Adipose tissue (tissue), 3 donors: ENCODE measurements around the gene RPS16. TPM values are rescaled to one million over a fixed set of nuclear protein-coding genes. Genes with fewer than 3 reads are reported as not detected.

Source experiments
- H3K27ac ChIP-seq: one replicate; pipeline ENCODE4 v1.5.1; 2013; ENCODE audit warnings: low read depth, low read length
- WGBS, 3 donors: extraction: QIAGEN DNeasy Blood & Tissue Kit; methylation state at CpG; one replicate each; pipeline ENCODE4 v1.1.7; 2013; 5-methylcytosine and 5-hydroxymethylcytosine counted together
- polyA plus RNA-seq, 3 donors: library from polyadenylated mRNA; stranded (reverse); fragments of 200-250 nt; gene quantifications; one replicate each; pipeline ENCODE4 v1.2.3, GENCODE V29; 2013
- donor health status: healthy with polysubstance abuse.
- donor health status: Bipolar disorder and iron deficiency.
- donor health status: healthy.

Gene RPS16
- polyA plus RNA-seq, 3 donors, result 2,185 to 4,039 (median 3,887) TPM

GRCh38 chr19:39428283-39429112, 7.3 kb downstream of the RPS16 start:
- no peak overlapping the region for H3K27ac ChIP-seq
- 25 to 32% (median 29%) methylated on average over 23 of the region's 23 CpGs for WGBS, 3 donors

- 88 to 93% (median 90%) methylated on average over 11 of the region's 11 CpGs for WGBS, 3 donors
- no peak overlapping the region for H3K27ac ChIP-seq
Observed at GRCh38 chr19:39427707-39428106, 8.0 kb downstream of the RPS16 start.

DNA sequence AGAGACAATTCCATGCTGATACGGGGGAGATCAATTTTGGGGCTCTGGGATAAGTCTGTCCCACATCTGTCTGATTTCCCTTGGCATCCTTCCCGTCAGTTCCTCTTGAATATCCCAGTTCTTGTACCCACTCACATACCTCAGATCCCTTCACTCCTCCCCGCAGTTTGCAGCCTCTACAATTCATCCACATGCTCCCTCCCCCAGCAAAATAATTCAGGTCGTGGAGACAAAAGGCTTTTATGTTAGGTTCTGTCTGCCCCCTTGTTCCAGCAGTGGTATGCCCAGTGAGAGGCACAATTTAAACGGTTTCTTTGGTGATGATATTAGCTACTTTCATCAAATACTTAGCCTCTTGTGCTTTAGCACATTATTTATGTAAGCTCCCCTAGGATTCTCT, 9.6 kb downstream of the RPS16 start:
- WGBS, 3 donors, result 53 to 74% (median 70%) methylated on average over 5 of the region's 5 CpGs
- H3K27ac ChIP-seq, result no peak overlapping the region

DNA sequence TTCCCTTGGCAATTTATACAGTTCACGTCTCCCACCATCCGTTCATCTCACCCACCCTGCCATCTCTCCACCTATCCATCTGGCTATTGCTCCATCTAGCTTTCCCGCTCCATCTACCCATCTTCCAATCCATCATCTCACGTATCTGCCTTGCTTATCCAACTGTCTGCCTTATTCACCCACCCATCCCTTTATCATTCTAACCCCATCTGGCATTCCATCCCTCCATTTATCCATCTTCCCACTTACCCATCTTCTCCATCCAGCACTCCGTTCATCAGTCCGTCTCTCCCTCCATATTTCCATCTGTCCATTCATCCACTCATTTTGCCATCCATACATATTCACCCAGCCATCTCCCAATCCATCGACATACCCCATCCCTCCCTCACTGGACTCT, 10.0 kb downstream of the RPS16 start:
- H3K27ac ChIP-seq, result no peak overlapping the region
- 84 to 92% (median 90%) methylated on average over 7 of the region's 7 CpGs for WGBS, 3 donors

- 82 to 88% (median 85%) methylated on average over 15 to 16 of the region's 16 CpGs for WGBS, 3 donors
- no peak overlapping the region for H3K27ac ChIP-seq
Observed at GRCh38 chr19:39424934-39425333, 10.8 kb downstream of the RPS16 start.

DNA sequence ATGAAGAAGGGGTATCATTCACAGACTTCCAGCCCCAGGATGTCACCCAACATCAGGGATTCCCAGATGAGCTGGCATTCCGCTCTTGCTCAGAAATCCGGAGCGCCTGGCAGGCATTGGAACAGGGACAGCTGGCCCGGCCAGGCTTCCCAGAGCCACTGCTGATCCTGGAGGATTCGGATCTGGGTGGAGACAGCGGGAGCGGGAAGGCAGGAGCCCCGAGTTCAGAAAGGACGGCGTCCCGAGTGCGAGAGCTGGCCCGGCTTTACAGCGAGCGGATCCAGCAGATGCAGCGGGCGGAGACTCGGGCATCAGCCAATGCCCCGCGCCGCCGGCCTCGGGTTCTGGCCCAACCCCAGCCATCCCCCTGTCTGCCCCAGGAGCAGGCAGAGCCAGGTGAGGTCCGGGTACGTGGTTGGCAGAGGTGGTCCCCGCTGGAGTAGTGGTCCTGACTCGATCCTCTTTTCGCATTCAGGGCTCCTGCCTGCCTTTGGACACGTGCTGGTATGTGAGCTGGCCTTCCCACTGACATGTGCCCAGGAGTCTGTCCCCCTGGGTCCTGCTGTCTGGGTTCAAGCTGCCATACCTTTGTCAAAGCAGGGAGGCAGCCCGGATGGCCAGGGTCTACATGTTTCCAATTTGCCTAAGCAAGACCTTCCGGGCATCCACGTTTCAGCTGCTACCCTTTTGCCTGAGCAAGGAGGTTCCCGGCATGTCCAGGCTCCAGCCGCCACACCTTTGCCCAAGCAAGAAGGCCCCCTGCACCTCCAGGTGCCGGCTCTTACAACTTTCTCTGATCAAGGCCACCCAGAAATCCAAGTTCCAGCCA, 12.3 kb downstream of the RPS16 start:
- WGBS, 3 donors, result 84 to 93% (median 92%) methylated on average over 35 of the region's 35 CpGs

DNA sequence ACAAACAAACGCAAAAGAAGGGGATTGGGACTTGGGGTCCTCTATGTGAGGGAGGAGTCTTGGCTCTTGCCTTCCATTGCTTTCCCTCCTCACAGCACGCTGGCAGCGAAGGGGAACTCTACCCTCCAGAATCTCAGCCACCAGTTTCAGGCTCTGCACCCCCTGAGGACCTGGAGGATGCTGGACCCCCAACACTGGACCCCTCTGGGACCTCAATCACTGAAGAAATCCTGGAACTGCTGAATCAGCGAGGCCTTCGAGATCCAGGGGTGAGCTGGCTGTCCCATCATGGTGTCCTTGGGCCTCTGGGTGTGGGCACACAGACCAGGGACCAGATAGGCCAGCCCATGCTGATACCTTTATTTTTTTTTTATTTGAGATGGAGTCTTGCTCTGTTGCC, 13.7 kb downstream of the RPS16 start:
- 94 to 97% (median 95%) methylated on average over 5 of the region's 5 CpGs for WGBS, 3 donors

More for the DNA sequence above, 12.3 kb downstream of the RPS16 start:
- no peak overlapping the region for H3K27ac ChIP-seq

DNA sequence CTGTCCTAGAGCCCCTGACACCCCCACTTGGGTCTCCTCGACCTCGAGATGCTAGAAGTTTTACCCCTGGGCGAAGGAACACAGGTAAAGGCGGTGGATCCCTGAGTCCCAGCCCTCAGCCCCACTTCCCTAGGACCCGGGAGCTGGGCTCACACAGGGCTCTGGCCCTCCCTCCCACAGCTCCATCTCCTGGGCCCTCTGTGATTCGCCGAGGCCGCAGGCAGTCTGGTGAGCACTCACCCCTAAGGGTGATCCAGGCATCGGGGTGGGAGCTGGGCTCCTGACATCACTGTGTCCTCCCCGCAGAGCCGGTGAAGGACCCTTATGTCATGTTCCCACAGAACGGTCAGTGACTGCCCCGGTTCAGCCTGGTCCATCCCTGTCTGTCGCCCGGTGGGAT, 15.0 kb downstream of the RPS16 start:
- 92 to 95% (median 93%) methylated on average over 15 of the region's 15 CpGs for WGBS, 3 donors
- no peak overlapping the region for H3K27ac ChIP-seq

More for the DNA sequence above, 13.7 kb downstream of the RPS16 start:
- H3K27ac ChIP-seq, result no peak overlapping the region

DNA sequence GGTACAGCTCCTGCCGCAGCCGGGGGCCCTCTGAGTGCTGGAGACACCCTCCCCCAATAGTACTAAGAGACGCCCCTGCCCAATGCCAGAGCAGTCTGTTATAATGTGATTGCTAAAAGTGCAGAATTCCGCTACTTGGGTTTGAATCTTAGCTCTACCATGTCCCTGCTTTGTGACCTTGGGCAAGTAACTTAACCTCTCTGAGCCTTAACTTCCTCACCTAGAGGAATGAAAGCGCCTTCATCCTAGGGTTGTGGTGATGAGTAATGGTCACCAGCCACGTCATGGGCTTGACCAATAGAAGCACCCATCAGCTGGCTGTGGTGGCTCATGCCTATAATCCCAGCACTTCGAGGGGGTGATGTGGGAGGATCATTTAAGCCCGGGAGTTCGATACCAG, 16.7 kb downstream of the RPS16 start:
- 76 to 90% (median 90%) methylated on average over 9 of the region's 9 CpGs for WGBS, 3 donors
- H3K27ac ChIP-seq, result no peak overlapping the region

DNA sequence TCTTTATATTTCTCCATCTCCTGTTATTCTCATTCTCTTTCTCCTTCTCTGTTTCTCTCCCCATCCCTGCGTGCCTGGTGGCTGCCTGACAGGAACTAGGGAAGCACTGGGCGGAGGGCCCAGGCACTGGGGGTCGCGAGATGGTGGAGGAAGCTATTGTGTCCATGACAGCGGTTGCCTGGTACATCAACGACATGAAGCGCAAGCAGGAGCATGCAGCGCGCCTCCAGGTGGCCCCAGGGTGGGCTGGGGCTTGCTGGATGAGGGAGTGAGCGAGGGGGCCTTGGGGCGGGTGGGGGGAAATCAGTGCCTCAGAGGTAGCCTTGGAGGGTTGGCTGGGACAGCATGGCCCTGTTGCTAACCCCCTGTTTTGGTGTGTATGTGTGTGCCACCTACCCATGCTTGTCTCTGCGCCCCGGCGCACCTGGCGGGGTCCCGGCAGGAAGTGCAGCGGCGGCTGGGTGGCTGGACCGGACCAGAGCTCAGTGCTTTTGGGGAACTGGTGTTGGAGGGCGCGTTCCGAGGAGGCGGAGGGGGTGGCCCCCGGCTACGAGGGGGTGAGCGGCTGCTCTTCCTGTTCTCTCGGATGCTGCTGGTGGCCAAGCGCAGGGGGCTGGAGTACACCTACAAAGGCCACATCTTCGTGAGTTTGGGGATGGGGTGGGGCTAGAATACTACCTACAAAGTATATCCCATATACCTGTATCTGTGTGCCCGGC, 18.1 kb downstream of the RPS16 start:
- no peak overlapping the region for H3K27ac ChIP-seq
- WGBS, 3 donors, result 78 to 89% (median 86%) methylated on average over 30 of the region's 30 CpGs

DNA sequence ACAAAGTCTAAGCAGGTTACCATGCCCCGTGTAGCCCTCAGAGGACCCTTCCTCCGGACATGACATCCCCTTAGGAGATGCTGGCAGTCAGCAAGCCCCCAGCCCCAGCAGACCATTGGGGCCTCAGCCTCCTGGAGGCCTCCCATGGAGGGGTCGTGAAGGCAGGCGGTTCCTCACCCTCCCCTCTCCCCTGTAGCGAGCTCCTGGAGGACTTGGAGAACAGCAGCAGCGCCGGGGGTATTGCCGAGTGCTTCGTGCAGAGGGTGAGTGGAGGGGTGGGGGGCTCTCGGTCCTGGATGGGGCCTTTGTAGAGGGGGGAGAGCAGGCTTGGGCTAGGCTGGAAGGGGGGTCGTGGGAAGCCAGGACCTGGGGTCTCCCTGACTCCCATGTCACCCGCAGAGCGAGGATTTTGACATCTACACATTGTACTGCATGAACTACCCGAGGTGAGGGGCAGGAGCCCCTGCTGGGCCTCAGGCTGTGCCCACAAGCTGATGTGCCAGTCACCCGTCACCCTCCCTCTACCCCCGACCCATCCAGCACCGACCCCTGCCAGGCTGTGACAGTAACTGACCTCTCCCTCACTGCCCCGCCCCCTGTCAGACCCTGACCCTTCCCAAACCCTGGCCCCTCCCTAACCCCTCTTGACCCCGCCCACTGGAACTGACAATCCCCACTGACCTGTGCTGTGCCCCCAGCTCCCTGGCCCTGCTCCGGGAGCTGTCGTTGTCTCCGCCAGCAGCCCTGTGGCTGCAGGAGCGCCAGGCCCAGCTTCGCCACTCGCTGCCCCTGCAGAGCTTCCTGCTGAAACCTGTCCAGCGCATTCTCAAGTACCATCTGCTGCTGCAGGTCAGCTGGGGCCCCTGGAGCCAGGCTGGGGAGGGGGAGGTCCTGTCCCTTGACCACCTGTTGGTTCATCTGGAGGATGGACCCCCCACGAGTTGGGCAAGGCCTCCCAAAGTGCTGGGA, 19.3 kb downstream of the RPS16 start:
- WGBS, 3 donors, result 74 to 82% (median 80%) methylated on average over 22 to 27 of the region's 27 CpGs
- no peak overlapping the region for H3K27ac ChIP-seq

DNA sequence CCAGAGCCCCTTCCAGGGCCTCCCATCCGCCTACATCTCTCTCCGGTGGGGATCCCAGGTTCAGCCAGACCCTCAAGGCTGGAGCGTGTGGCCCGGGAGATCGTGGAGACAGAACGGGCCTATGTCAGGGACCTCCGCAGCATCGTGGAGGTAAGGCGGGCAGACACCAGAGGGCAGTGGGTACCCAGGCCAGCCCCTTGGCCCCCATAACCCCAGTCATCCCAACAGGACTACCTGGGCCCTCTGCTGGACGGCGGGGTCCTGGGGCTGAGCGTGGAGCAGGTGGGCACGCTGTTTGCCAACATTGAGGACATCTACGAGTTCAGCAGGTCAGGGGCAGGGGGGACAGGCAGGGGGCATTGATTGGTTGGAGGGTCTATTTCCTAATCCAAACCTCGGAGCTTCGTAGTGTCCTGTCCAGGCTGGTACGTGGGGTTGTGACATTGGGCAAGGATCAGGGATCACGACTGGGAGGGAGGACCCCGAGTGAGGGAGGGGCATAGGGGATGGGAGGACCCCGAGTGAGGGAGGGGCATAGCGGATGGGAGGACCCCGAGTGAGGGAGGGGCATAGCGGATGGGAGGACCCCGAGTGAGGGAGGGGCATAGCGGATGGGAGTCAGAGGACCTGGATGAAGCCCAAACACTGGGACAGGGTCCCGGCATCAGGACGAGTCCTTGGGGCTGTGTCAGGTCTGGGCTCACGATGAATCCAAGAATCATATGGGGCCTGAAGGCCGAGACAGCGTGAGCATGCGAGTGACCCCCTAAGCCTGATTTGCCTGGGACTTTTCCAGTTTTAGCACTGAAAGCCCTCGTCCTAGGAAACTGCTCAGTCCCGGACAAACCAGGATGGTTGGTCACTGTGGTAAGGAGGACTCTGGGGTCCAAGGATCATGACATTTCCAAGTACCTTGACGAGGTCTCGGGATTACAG, 20.4 kb downstream of the RPS16 start:
- no peak overlapping the region for H3K27ac ChIP-seq
- 70 to 81% (median 75%) methylated on average over 35 of the region's 35 CpGs for WGBS, 3 donors

DNA sequence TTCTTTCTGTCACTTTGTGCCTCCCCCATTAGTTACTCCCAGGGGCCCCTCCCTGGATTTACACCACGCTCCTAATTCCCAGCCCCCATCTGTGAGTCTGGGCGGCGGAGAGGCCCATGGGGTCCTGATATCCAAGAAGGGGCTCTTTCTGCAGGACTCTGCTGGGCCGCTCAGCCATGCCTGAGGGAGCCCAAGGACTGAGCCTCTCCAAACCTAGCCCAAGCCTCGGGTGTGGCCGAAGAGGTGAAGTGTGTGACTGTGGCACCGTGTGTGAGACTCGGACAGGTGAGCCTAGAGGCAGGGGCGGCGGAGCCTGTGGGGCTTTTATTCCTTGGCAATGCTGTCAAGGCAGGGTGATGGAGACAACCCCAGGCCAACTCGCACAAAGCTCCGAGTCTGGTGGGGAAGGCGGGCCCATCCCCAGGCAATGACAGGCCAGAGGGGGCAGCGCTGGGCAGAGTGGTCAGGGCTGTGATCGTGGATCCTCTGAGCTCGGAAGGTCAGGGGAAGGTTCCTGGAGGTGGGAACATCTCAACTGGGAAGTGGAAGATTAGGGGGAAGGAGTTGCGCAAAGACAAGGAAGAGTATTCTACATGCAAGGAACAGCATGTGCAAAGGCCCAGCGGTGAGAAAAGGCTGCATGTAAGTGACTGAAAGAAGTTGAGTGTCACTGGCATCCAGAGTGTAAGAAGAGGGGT, 21.7 kb downstream of the RPS16 start:
- WGBS, 3 donors, result 47 to 55% (median 54%) methylated on average over 18 of the region's 18 CpGs
- H3K27ac ChIP-seq, result no peak overlapping the region

- peak overlapping the region; percentile 13 for H3K27ac ChIP-seq
- 1 to 3% (median 3%) methylated on average over 37 to 46 of the region's 54 CpGs for WGBS, 3 donors
Observed at GRCh38 chr19:39413272-39413910, 22.4 kb downstream of the RPS16 start.

- 0 to 1% (median 0%) methylated on average over 24 of the region's 24 CpGs for WGBS, 3 donors
- peak overlapping the region; percentile 13 for H3K27ac ChIP-seq
Observed at GRCh38 chr19:39412867-39413271, 22.9 kb downstream of the RPS16 start.
